ENCODE measurements around the gene RPS14. TPM values are rescaled to one million over a fixed set of nuclear protein-coding genes. Genes with fewer than 3 reads are reported as not detected.
A peak's percentile ranks its signal among the peaks of the same experiment; 100 is the strongest.

Gene RPS14
- total RNA-seq, 4 donors from 2014 or later, result 1,684 to 3,537 (median 3,314) TPM

- H3K4me1 ChIP-seq, result peaks cover 27% of the 10 kb centered on the region
- TF ChIP-seq POLR2AphosphoS5 (IDR thresholded peaks at IDR 0.05) (no peak), POLR2A (IDR thresholded peaks at IDR 0.05) (no peak), CTCF (IDR thresholded peaks at IDR 0.05) (no peak), EP300 (IDR thresholded peaks at IDR 0.05) (no peak)
- 9% methylated on average over 4 of the region's 4 CpGs for WGBS
- H3K9me3 ChIP-seq, result no peaks in the 10 kb centered on the region
- DNase-seq (ENCODE audit: low spot score in 2 of 2), result no peak
- H3K27ac ChIP-seq, result peak overlapping the region; percentile 97
- peaks cover 44% of the 10 kb centered on the region for H3K36me3 ChIP-seq
- H3K4me3 ChIP-seq, result peak overlapping the region; percentile 92
- H3K27me3 ChIP-seq, result no peaks in the 10 kb centered on the region
Measured at GRCh38 chr5:150448334-150448733, 1.2 kb downstream of the RPS14 start.

DNA sequence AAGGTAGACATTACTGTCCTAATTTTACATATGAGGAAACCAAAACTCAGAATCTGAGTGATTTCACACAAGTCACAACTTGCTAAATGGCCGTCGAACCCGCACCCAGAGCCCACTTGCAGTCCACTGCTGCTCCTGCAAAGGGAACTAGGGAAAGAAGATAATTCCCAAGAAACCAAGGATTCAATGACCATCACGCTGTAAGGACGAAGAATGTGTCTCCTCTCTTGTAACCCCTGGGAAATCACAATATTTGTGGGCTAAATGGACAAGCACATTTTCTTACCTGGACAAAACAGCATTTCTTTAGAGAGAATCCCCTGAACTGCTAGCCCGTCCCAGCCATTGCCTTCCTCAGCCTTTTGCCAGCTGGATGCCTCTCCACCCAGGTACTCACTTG is 2.4 kb downstream of the RPS14 start:
- Histone ChIP-seq H3K36me3 (peaks cover 46% of the 10 kb centered on the region), H3K27ac (no peak overlapping the region), H3K4me1 (peaks cover 27% of the 10 kb centered on the region), H3K9me3 (no peaks in the 10 kb centered on the region), H3K27me3 (no peaks in the 10 kb centered on the region), H3K4me3 (no peak overlapping the region)
- 77% methylated on average over 6 of the region's 6 CpGs for WGBS
- DNase-seq (ENCODE audit: low spot score in 2 of 2), result no peak
- no peak for TF ChIP-seq POLR2AphosphoS5 (IDR thresholded peaks at IDR 0.05)
- no peak for TF ChIP-seq CTCF (IDR thresholded peaks at IDR 0.05)

DNA sequence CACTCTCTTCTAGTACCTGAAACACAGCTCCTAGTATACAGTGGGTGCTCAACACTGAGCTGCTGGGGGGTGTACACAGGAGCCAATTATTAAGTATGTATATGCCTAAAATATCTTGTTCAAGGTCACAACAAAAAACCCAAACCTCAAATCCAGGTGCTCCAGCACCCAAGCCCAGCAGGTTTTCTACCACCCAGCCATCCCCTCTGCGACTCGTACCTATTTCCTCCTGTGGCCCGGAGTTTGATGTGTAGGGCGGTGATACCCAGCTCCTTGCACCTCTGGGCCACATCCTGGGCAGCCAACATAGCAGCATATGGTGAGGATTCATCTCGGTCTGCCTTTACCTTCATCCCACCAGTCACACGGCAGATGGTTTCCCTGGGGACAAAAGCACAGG is 3.0 kb downstream of the RPS14 start:
- WGBS, result 98% methylated on average over 6 of the region's 6 CpGs
- H3K27me3 ChIP-seq, result no peaks in the 10 kb centered on the region
- peaks cover 27% of the 10 kb centered on the region for H3K4me1 ChIP-seq
- peaks cover 50% of the 10 kb centered on the region for H3K36me3 ChIP-seq
- H3K27ac ChIP-seq, result no peak overlapping the region
- no peak for TF ChIP-seq EP300 (IDR thresholded peaks at IDR 0.05)
- no peak for TF ChIP-seq CTCF (IDR thresholded peaks at IDR 0.05)
- no peak for TF ChIP-seq POLR2A (IDR thresholded peaks at IDR 0.05)
- no peak for TF ChIP-seq POLR2AphosphoS5 (IDR thresholded peaks at IDR 0.05)
- H3K4me3 ChIP-seq, result no peak overlapping the region
- H3K9me3 ChIP-seq, result no peaks in the 10 kb centered on the region
- no peak for DNase-seq (ENCODE audit: low spot score in 2 of 2)

GRCh38 chr5:150446088-150446487 is 3.5 kb downstream of the RPS14 start:
- Histone ChIP-seq H3K4me3 (no peak overlapping the region), H3K4me1 (peaks cover 27% of the 10 kb centered on the region), H3K36me3 (peaks cover 51% of the 10 kb centered on the region), H3K27ac (no peak overlapping the region), H3K27me3 (no peaks in the 10 kb centered on the region), H3K9me3 (no peaks in the 10 kb centered on the region)
- no peak for DNase-seq (ENCODE audit: low spot score in 2 of 2)
- TF ChIP-seq EP300 (IDR thresholded peaks at IDR 0.05), result no peak
- TF ChIP-seq CTCF (IDR thresholded peaks at IDR 0.05), result no peak
- TF ChIP-seq POLR2AphosphoS5 (IDR thresholded peaks at IDR 0.05), result no peak
- no peak for TF ChIP-seq POLR2A (IDR thresholded peaks at IDR 0.05)
- WGBS, result 80% methylated on average over 2 of the region's 2 CpGs

DNA sequence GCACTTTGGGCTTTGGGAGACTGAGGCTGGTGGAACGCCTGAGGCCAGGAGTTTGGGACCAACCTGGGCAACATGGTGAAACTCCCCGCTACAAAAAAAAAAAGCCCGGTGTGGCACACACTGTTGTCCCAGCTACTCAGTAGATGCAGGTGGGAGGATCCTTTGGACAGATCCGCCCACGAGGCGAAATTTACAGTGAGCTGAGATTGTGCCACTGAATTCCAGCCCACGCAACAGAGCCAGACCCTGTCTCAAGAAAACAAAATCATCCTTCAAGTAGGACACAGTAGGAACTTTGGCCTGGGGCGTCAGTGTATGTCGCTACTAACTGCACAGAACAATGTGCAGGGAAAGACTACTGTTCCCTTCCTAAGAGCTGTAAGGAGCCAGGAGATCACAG is 4.8 kb downstream of the RPS14 start:
- 79% methylated on average over 9 of the region's 9 CpGs for WGBS
- peaks cover 27% of the 10 kb centered on the region for H3K4me1 ChIP-seq
- TF ChIP-seq EP300 (IDR thresholded peaks at IDR 0.05) (no peak), POLR2AphosphoS5 (IDR thresholded peaks at IDR 0.05) (no peak), POLR2A (IDR thresholded peaks at IDR 0.05) (no peak), CTCF (IDR thresholded peaks at IDR 0.05) (no peak)
- no peak overlapping the region for H3K4me3 ChIP-seq
- H3K36me3 ChIP-seq, result peaks cover 51% of the 10 kb centered on the region
- no peaks in the 10 kb centered on the region for H3K9me3 ChIP-seq
- DNase-seq (ENCODE audit: low spot score in 2 of 2), result no peak
- no peaks in the 10 kb centered on the region for H3K27me3 ChIP-seq
- H3K27ac ChIP-seq, result no peak overlapping the region
